K562 treated with DMSO at 1 percent for 12 hours (cell line): ENCODE data around the gene RBM27. TPM values are rescaled to one million over a fixed set of nuclear protein-coding genes. Genes with fewer than 3 reads are reported as not detected.

Experiments used
- total RNA-seq: library from RNA; unstranded; fragments of 300-600 nt; gene quantifications from 2 replicates; pipeline ENCODE4 v1.2.3, GENCODE V29; 2022; ENCODE audit not compliant: insufficient read depth

Gene RBM27
- 3.4 and 14.2 TPM in 2 replicates for total RNA-seq

GRCh38 chr5:146203011-146203871, at the start of gene RBM27:
Gene RBM27 (plus strand): TSS chr5:146203605. CDS start chr5:146203766, 161 bp downstream.

Other genes starting within 250 kb of the RBM27 start
- not detected in 2 replicates for gene PLAC8L1, start 98.0 kb upstream of the RBM27 start, total RNA-seq
- 57.0 and 100 TPM in 2 replicates for gene LARS1, start 21.0 kb upstream of the RBM27 start, total RNA-seq
- not detected in 2 replicates for gene POU4F3, start 135.2 kb downstream of the RBM27 start, total RNA-seq
- 19.4 and 42.6 TPM in 2 replicates for gene TCERG1, start 243.7 kb downstream of the RBM27 start, total RNA-seq